Upper lobe of left lung (tissue), 6 donors: Measurements from ENCODE around the gene FGGY. TPM values are rescaled to one million over a fixed set of nuclear protein-coding genes. Genes with fewer than 3 reads are reported as not detected.
A peak's percentile ranks its signal among the peaks of the same experiment; 100 is the strongest.

Experiments used
- ATAC-seq, 2 donors: fragments of 200-7000 bp; cut with Tn5 transposase; one replicate each; pipeline ENCODE4 v1.9.1; 2022; ENCODE audit warnings: mild to moderate bottlenecking in 2 of 2, moderate library complexity in 2 of 2; ENCODE audit not compliant: low FRiP score in 2 of 2
- DNase-seq, 2 donors: peaks; one replicate each; pipeline ENCODE4 v3.0.0-alpha.2; 2019 to 2020
- H3K27ac ChIP-seq, 4 donors: fragments of 200-600 bp; sonication (generic); one replicate each; pipeline ENCODE4 v1.5.1; 2016 to 2019
- H3K27me3 ChIP-seq, 4 donors: fragments of 200-600 bp; sonication (generic); one replicate each; pipeline ENCODE4 v1.5.1; 2017 to 2019
- H3K36me3 ChIP-seq, 4 donors: fragments of 200-600 bp; sonication (generic); one replicate each; pipeline ENCODE4 v1.5.1; 2016 to 2019
- H3K4me1 ChIP-seq, 4 donors: fragments of 200-600 bp; sonication (generic); one replicate each; pipeline ENCODE4 v1.5.1; 2018 to 2019
- H3K4me3 ChIP-seq, 4 donors: fragments of 200-600 bp; sonication (generic); one replicate each; pipeline ENCODE4 v1.5.1; 2017 to 2019; ENCODE audit warnings: mild to moderate bottlenecking in 2 of 4, moderate library complexity in 1 of 4
- H3K9me3 ChIP-seq, 4 donors: fragments of 200-600 bp; sonication (generic); one replicate each; pipeline ENCODE4 v1.5.1; 2018 to 2019
- CTCF ChIP-seq, 6 experiments: fragments of 450-650 bp in 4 of 6; fragments of 200-600 bp in 2 of 6; sonication (generic) in 2 of 6; IDR thresholded peaks; one replicate each; pipeline ENCODE4 v1.5.1; 2016 to 2019; ENCODE audit warnings: antibody characterized with exemption in 6 of 6
- EP300 ChIP-seq, 4 donors: sonication (generic); formaldehyde crosslinking; IDR thresholded peaks; one replicate each; pipeline ENCODE4 v1.5.1; 2017; ENCODE audit warnings: antibody characterized with exemption in 4 of 4, control low read depth in 2 of 4
- POLR2A ChIP-seq, 4 donors: fragments of 450-650 bp; IDR thresholded peaks; one replicate each; pipeline ENCODE4 v1.5.1; 2016 to 2017; ENCODE audit warnings: antibody characterized with exemption in 4 of 4, mild to moderate bottlenecking in 2 of 4
- POLR2AphosphoS5 ChIP-seq, 2 donors: sonication (generic); formaldehyde crosslinking; IDR thresholded peaks; one replicate each; pipeline ENCODE4 v1.5.1; 2017; ENCODE audit warnings: antibody characterized with exemption in 2 of 2
- WGBS, 2 donors: methylation state at CpG; one replicate each; pipeline ENCODE4 v1.1.5; 2017 to 2018; 5-methylcytosine and 5-hydroxymethylcytosine counted together
- total RNA-seq, 6 donors: library from RNA; depleted of rRNA in 4 of 6; stranded (reverse); fragments of >200 nt in 4 of 6; gene quantifications; one replicate each; pipeline versions ENCODE4 v1.1.0 to v1.2.1, GENCODE V29; 2016 to 2021
- donor health status: DM: no; HTN: no; CAD: no; lungs with moderate emphysema.
- donor health status: DM: no; HTN: yes; CAD: no; lungs with severe emphysema.

Gene FGGY
- total RNA-seq, 6 donors from 2014 or later, result 11.8 to 51.3 (median 22.6) TPM

- no peak for ATAC-seq
- 94 to 100% methylated on average over 2 of the region's 2 CpGs for WGBS, 2 donors
- H3K4me1 ChIP-seq, result peaks cover 5 to 25% (median 8%) of the 10 kb centered on the region in 4 donors
- no peak for DNase-seq
- no peaks in the 10 kb centered on the region for H3K9me3 ChIP-seq
- TF ChIP-seq EP300 (IDR thresholded peaks at IDR 0.05), result no peak
- TF ChIP-seq CTCF (IDR thresholded peaks at IDR 0.05), result no peak
- TF ChIP-seq POLR2A (IDR thresholded peaks at IDR 0.05), result no peak
- no peak for TF ChIP-seq POLR2AphosphoS5 (IDR thresholded peaks at IDR 0.05)
- H3K36me3 ChIP-seq, result no peaks in the 10 kb centered on the region
- no peak overlapping the region for H3K27ac ChIP-seq
- no peaks in the 10 kb centered on the region for H3K27me3 ChIP-seq
- H3K4me3 ChIP-seq, result no peak overlapping the region
Observed at GRCh38 chr1:59592924-59593323, 296.0 kb downstream of the FGGY start.

- no peak for TF ChIP-seq POLR2AphosphoS5 (IDR thresholded peaks at IDR 0.05)
- no peak for TF ChIP-seq CTCF (IDR thresholded peaks at IDR 0.05)
- no peak for TF ChIP-seq POLR2A (IDR thresholded peaks at IDR 0.05)
- no peak for TF ChIP-seq EP300 (IDR thresholded peaks at IDR 0.05)
- H3K9me3 ChIP-seq, result no peaks in the 10 kb centered on the region
- H3K27ac ChIP-seq, result no peak overlapping the region
- no peaks in the 10 kb centered on the region for H3K27me3 ChIP-seq
- H3K36me3 ChIP-seq, result no peaks in the 10 kb centered on the region
- H3K4me3 ChIP-seq, result no peak overlapping the region
- 73 to 93% methylated on average over 5 of the region's 5 CpGs for WGBS, 2 donors
- ATAC-seq (no peak), DNase-seq (no peak)
- H3K4me1 ChIP-seq, result peaks cover 5 to 25% (median 8%) of the 10 kb centered on the region in 4 donors
Observed at GRCh38 chr1:59593798-59594790, 297.2 kb downstream of the FGGY start.

GRCh38 chr1:59595774-59596173 lies 298.9 kb downstream of the FGGY start:
- no peak for ATAC-seq
- H3K27me3 ChIP-seq, result no peaks in the 10 kb centered on the region
- TF ChIP-seq POLR2A (IDR thresholded peaks at IDR 0.05) (no peak), EP300 (IDR thresholded peaks at IDR 0.05) (no peak)
- no peaks in the 10 kb centered on the region for H3K36me3 ChIP-seq
- H3K9me3 ChIP-seq, result no peaks in the 10 kb centered on the region
- peaks cover 5 to 25% (median 8%) of the 10 kb centered on the region in 4 donors for H3K4me1 ChIP-seq
- H3K27ac ChIP-seq, result no peak overlapping the region
- no peak for DNase-seq
- WGBS, 2 donors, result 46 to 55% methylated on average over 3 of the region's 3 CpGs
- no peak overlapping the region for H3K4me3 ChIP-seq

GRCh38 chr1:59596432-59596831 lies 299.5 kb downstream of the FGGY start:
- DNase-seq (no peak), ATAC-seq (peak in 1 of 2 donors; percentile 19)
- Histone ChIP-seq H3K36me3 (no peaks in the 10 kb centered on the region), H3K4me1 (peaks cover 5 to 25% (median 8%) of the 10 kb centered on the region in 4 donors), H3K4me3 (no peak overlapping the region), H3K27ac (peak overlapping the region in 1 of 4 donors; percentile 34), H3K9me3 (no peaks in the 10 kb centered on the region), H3K27me3 (no peaks in the 10 kb centered on the region)
- WGBS, 2 donors, result 84 to 95% methylated on average over 3 of the region's 3 CpGs
- TF ChIP-seq CTCF (IDR thresholded peaks at IDR 0.05), result no peak
- TF ChIP-seq POLR2A (IDR thresholded peaks at IDR 0.05), result no peak
- no peak for TF ChIP-seq POLR2AphosphoS5 (IDR thresholded peaks at IDR 0.05)
- no peak for TF ChIP-seq EP300 (IDR thresholded peaks at IDR 0.05)

- ATAC-seq (no peak), DNase-seq (no peak)
- Histone ChIP-seq H3K27ac (peak overlapping the region in 1 of 4 donors; percentile 34), H3K4me1 (peaks cover 5 to 25% (median 8%) of the 10 kb centered on the region in 4 donors), H3K36me3 (no peaks in the 10 kb centered on the region), H3K4me3 (no peak overlapping the region), H3K27me3 (no peaks in the 10 kb centered on the region), H3K9me3 (no peaks in the 10 kb centered on the region)
- WGBS, 2 donors, result 96 to 100% methylated on average over 1 of the region's 1 CpG
- TF ChIP-seq EP300 (IDR thresholded peaks at IDR 0.05) (no peak), POLR2A (IDR thresholded peaks at IDR 0.05) (no peak), POLR2AphosphoS5 (IDR thresholded peaks at IDR 0.05) (no peak), CTCF (IDR thresholded peaks at IDR 0.05) (no peak)
Observed at GRCh38 chr1:59596956-59597355, 300.1 kb downstream of the FGGY start.
